GM21381 (cell line): ENCODE results near the gene JCAD.
"Not testable (repeated sequence)": the region's sequence is repeated elsewhere in the genome, so short reads cannot be mapped to it uniquely, and the experiment has no call there.

Experiments
- ATAC-seq: cut with Tn5 transposase; IDR thresholded peaks from one replicate; pipeline ENCODE4 v1.9.1; 2021; ENCODE audit warnings: mild to moderate bottlenecking, moderate library complexity; ENCODE audit not compliant: unreplicated experiment

JCAD gene

GRCh38 chr10:30059209-30060107, at the start of gene JCAD:
TSS of gene JCAD (minus strand) at chr10:30059586. CDS start at chr10:30047812, 11,774 bp downstream.
- no peak for ATAC-seq

GRCh38 chr10:30106987-30107386, 47.6 kb upstream of the JCAD start:
- no peak for ATAC-seq

GRCh38 chr10:30103595-30104320, 44.4 kb upstream of the JCAD start:
- ATAC-seq: no peak

GRCh38 chr10:30099706-30100105, 40.3 kb upstream of the JCAD start:
- not testable (repeated sequence) for ATAC-seq

- no peak for ATAC-seq
These were observed 39.7 kb upstream of the JCAD start for GRCh38 chr10:30099101-30099500.

GRCh38 chr10:30098629-30099028, 39.2 kb upstream of the JCAD start:
- no peak for ATAC-seq

GRCh38 chr10:30096564-30096963, 37.2 kb upstream of the JCAD start:
- no peak for ATAC-seq

GRCh38 chr10:30095631-30096422, 36.4 kb upstream of the JCAD start:
- ATAC-seq: no peak

- no peak for ATAC-seq
These were observed 35.2 kb upstream of the JCAD start for GRCh38 chr10:30094601-30095000.

- ATAC-seq: no peak
These were observed 34.0 kb upstream of the JCAD start for GRCh38 chr10:30093303-30093950.

GRCh38 chr10:30092151-30092790, 32.9 kb upstream of the JCAD start:
- no peak for ATAC-seq

GRCh38 chr10:30091136-30091535, 31.8 kb upstream of the JCAD start:
- no peak for ATAC-seq

- no peak for ATAC-seq
These were observed 28.8 kb upstream of the JCAD start for GRCh38 chr10:30088178-30088577.

GRCh38 chr10:30083934-30084333, 24.5 kb upstream of the JCAD start:
- no peak for ATAC-seq

GRCh38 chr10:30081182-30081581, 21.8 kb upstream of the JCAD start:
- ATAC-seq: no peak

- ATAC-seq: no peak
These were observed 20.8 kb upstream of the JCAD start for GRCh38 chr10:30080161-30080560.

GRCh38 chr10:30079408-30079807, 20.0 kb upstream of the JCAD start:
- ATAC-seq: no peak

GRCh38 chr10:30075481-30075880, 16.1 kb upstream of the JCAD start:
- no peak for ATAC-seq

- ATAC-seq: no peak
These were observed 15.5 kb upstream of the JCAD start for GRCh38 chr10:30074933-30075332.

GRCh38 chr10:30074090-30074489, 14.7 kb upstream of the JCAD start:
- ATAC-seq: no peak
